NCI-H1105 treated with DMSO at 0.1 percent for 48 hours (cell line): ENCODE measurements around the gene TANGO2.

Source experiments
- DNase-seq: peaks from one replicate; lab custom pipeline; 2025; lab: John Stamatoyannopoulos, UW

TANGO2 gene

GRCh38 chr22:20026204-20026908 lies 5.4 kb downstream of the TANGO2 start:
- DNase-seq: no peak

GRCh38 chr22:20026996-20027601 lies 6.2 kb downstream of the TANGO2 start:
- no peak for DNase-seq

GRCh38 chr22:20027966-20028854 lies 7.3 kb downstream of the TANGO2 start:
- DNase-seq: no peak

- no peak for DNase-seq
Observed at GRCh38 chr22:20028855-20029549, 8.1 kb downstream of the TANGO2 start.

- DNase-seq: no peak
Observed at GRCh38 chr22:20029550-20030225, 8.8 kb downstream of the TANGO2 start.

- no peak for DNase-seq
Observed at GRCh38 chr22:20031732-20032406, 11.0 kb downstream of the TANGO2 start.

GRCh38 chr22:20032407-20032991 lies 11.6 kb downstream of the TANGO2 start:
- no peak for DNase-seq

- no peak for DNase-seq
Observed at GRCh38 chr22:20033045-20033706, 12.3 kb downstream of the TANGO2 start.

GRCh38 chr22:20034143-20034542 lies 13.2 kb downstream of the TANGO2 start:
- DNase-seq: no peak

GRCh38 chr22:20035375-20036083 lies 14.6 kb downstream of the TANGO2 start:
- no peak for DNase-seq

- no peak for DNase-seq
Observed at GRCh38 chr22:20036084-20036482, 15.2 kb downstream of the TANGO2 start.

- DNase-seq: no peak
Observed at GRCh38 chr22:20036535-20037392, 15.9 kb downstream of the TANGO2 start.

- no peak for DNase-seq
Observed at GRCh38 chr22:20037419-20037818, 16.5 kb downstream of the TANGO2 start.

GRCh38 chr22:20038574-20038973 lies 17.7 kb downstream of the TANGO2 start:
- DNase-seq: no peak

- peak; percentile 81 for DNase-seq
Observed at GRCh38 chr22:20039683-20040325, 18.9 kb downstream of the TANGO2 start.

GRCh38 chr22:20040327-20041200 lies 19.7 kb downstream of the TANGO2 start:
- no peak for DNase-seq
